ENCODE results near the gene CHD5.
"Not testable (repeated sequence)": the region's sequence is repeated elsewhere in the genome, so short reads cannot be mapped to it uniquely, and the experiment has no call there.

Gene CHD5

DNA sequence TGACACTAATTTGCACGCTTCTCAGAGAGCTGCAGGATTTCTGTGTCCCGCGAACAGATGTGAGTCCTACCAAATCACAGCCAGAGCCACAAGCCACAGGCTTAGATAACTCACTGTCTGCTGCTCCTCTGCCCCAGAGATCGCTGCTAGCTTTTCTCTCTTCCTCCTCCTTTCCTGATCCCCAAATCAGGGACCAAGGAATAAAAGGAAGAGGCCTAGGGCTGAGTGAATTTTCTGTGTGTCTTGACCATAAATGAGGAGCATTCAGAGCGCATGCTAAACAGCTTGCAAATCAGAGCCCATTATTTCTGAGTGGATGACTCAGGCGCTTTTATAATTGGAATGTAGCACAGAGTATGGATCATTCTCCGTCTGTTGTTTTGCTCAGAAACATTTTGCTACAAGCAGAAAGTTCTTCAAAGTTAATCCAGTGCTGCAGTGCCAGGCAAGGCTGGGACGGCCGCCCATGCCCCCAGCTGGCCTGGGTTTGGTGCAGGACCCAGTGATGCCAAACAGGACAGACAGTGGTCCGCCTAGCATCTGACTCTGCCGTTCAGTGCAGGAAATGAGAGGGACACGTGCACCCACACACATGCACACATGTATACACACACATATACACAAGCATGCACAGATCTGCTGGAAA lies 96.2 kb downstream of the CHD5 start:
- H3K36me3 ChIP-seq (ENCODE audit: insufficient read depth, low read length) = no peaks in the 10 kb centered on the region
- H3K4me3 ChIP-seq (ENCODE audit: low read depth, low read length) = no peak overlapping the region
- H3K4me1 ChIP-seq (ENCODE audit: control insufficient read depth, insufficient read depth, low read length, unreplicated experiment) = no peaks in the 10 kb centered on the region
- H2AFZ ChIP-seq (ENCODE audit: low read length, unreplicated experiment) = no peak overlapping the region
- no peaks in the 10 kb centered on the region for H3K79me2 ChIP-seq (ENCODE audit: control insufficient read depth, insufficient read depth, low read length, unreplicated experiment)
- no peaks in the 10 kb centered on the region for H3K27me3 ChIP-seq (ENCODE audit: insufficient read depth, low read length)
- no peak overlapping the region for H3K27ac ChIP-seq (ENCODE audit: low read depth, low read length)

DNA sequence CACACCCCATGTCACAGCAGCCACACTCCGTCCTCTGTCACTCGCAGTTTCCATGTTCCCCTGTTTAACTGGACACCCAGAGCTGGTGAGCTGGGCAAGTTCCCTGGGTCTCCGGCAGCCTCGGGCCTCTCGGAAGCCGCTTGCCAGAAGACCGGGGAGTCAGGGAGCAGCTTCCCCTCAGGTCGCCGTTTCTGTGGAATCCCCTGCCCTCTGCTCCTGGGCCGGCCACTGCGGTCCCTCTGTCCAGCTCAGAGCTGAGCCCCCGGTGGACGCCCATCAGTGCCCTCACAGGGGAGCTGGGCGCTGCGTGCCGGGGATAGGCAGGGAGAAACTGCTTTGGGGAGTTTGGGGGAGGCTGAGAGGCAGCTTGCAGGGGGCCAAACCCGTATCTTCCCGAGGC lies 96.7 kb downstream of the CHD5 start:
- no peaks in the 10 kb centered on the region for H3K36me3 ChIP-seq (ENCODE audit: insufficient read depth, low read length)
- no peak overlapping the region for H3K27ac ChIP-seq (ENCODE audit: low read depth, low read length)
- H3K4me3 ChIP-seq (ENCODE audit: low read depth, low read length) = no peak overlapping the region
- no peaks in the 10 kb centered on the region for H3K27me3 ChIP-seq (ENCODE audit: insufficient read depth, low read length)
- no peaks in the 10 kb centered on the region for H3K79me2 ChIP-seq (ENCODE audit: control insufficient read depth, insufficient read depth, low read length, unreplicated experiment)
- H2AFZ ChIP-seq (ENCODE audit: low read length, unreplicated experiment) = no peak overlapping the region
- H3K4me1 ChIP-seq (ENCODE audit: control insufficient read depth, insufficient read depth, low read length, unreplicated experiment) = no peaks in the 10 kb centered on the region

DNA sequence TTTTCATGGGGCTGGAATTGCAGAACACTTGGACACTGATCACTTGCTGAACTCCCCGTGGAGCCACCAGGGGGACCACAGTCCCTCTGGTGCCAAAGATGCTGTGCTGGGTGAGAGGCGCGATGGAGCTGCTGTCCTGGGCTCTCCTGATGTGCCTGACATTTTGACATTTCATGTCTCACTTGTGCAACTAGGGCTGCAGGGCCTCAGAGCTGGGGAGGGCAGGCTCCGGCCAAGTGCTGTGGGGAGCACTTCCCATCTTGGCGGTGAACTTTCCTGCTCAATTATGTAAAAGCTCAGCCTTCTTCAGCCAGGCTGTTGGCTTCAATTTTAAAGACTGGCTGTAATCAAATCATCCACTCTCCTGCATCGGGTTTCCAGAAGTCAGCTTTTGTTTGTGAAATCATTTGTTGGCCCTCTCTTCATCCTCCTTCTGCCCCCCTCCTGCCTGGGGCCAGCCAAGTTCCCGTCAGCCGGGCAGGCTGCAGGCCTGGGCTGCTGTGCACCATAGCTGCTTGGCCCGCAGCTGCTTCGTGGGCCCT lies 97.6 kb downstream of the CHD5 start:
- Histone ChIP-seq H3K27me3 (ENCODE audit: insufficient read depth, low read length) (no peaks in the 10 kb centered on the region), H2AFZ (ENCODE audit: low read length, unreplicated experiment) (no peak overlapping the region), H3K79me2 (ENCODE audit: control insufficient read depth, insufficient read depth, low read length, unreplicated experiment) (no peaks in the 10 kb centered on the region), H3K4me1 (ENCODE audit: control insufficient read depth, insufficient read depth, low read length, unreplicated experiment) (no peaks in the 10 kb centered on the region), H3K36me3 (ENCODE audit: insufficient read depth, low read length) (no peaks in the 10 kb centered on the region), H3K27ac (ENCODE audit: low read depth, low read length) (no peak overlapping the region), H3K4me3 (ENCODE audit: low read depth, low read length) (no peak overlapping the region)

DNA sequence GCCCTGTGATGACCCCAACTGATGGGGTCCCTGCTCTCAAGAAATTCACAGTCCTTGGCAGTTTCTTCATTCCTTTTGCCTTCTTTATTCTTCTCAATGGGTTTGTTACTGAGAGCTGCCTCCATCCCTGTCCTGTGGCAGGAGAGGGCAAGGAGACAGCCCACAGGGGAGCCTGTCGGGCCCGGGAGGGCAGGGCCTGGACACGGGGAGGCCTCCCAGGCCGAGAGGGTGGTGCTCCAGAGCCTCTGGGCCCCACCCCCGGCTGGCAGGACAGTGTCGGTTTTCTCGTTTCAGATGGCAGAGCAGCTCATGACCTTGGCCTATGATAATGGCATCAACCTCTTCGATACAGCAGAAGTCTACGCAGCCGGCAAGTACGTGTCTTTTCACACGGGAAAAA lies 98.2 kb downstream of the CHD5 start:
- Histone ChIP-seq H3K4me1 (ENCODE audit: control insufficient read depth, insufficient read depth, low read length, unreplicated experiment) (no peaks in the 10 kb centered on the region), H3K36me3 (ENCODE audit: insufficient read depth, low read length) (no peaks in the 10 kb centered on the region), H2AFZ (ENCODE audit: low read length, unreplicated experiment) (no peak overlapping the region), H3K27ac (ENCODE audit: low read depth, low read length) (no peak overlapping the region), H3K79me2 (ENCODE audit: control insufficient read depth, insufficient read depth, low read length, unreplicated experiment) (no peaks in the 10 kb centered on the region), H3K4me3 (ENCODE audit: low read depth, low read length) (no peak overlapping the region), H3K27me3 (ENCODE audit: insufficient read depth, low read length) (no peaks in the 10 kb centered on the region)

DNA sequence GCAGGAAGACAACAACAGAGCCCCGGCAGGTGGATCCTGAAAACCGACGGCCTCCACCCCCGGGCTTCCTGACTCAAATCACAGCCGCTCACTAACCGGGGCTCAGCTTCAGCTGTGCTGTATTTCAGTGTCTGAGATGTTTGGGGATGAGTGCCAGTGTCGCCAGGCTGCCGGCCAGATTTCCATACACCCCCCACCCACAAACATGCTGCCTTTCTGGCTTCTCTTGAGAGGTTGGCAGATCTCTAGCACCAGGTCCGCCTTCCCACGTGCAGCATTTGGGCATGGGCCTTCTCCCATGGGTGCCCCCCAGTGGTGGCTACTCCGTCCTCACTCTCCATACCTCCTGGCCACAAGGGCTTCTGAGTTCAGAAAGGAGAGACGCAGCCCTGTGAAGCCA lies 99.7 kb downstream of the CHD5 start:
- Histone ChIP-seq H3K4me3 (ENCODE audit: low read depth, low read length) (no peak overlapping the region), H3K27me3 (ENCODE audit: insufficient read depth, low read length) (no peaks in the 10 kb centered on the region), H2AFZ (ENCODE audit: low read length, unreplicated experiment) (no peak overlapping the region), H3K4me1 (ENCODE audit: control insufficient read depth, insufficient read depth, low read length, unreplicated experiment) (no peaks in the 10 kb centered on the region), H3K79me2 (ENCODE audit: control insufficient read depth, insufficient read depth, low read length, unreplicated experiment) (no peaks in the 10 kb centered on the region), H3K27ac (ENCODE audit: low read depth, low read length) (no peak overlapping the region), H3K36me3 (ENCODE audit: insufficient read depth, low read length) (no peaks in the 10 kb centered on the region)

DNA sequence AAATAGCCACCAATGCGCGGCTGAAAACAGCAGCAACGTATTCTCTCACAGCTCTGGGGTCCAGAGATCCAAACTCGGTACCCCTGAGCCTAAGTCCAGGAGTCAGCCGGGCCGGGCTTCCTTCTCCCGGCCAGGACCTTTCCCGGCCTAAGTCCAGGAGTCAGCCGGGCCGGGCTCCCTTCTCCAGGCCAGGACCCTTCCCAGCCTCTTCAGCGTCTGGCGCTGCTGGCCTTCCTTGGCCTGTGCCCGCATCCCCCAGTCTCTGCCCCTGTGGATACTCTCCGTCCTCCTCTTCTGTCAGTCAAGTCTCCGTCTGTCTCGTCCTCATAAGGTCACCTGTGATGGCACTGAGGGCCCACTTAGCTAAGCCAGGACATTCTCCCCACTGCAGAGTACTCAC lies 102.2 kb downstream of the CHD5 start:
- Histone ChIP-seq H2AFZ (ENCODE audit: low read length, unreplicated experiment) (no peak overlapping the region), H3K79me2 (ENCODE audit: control insufficient read depth, insufficient read depth, low read length, unreplicated experiment) (no peaks in the 10 kb centered on the region), H3K27me3 (ENCODE audit: insufficient read depth, low read length) (no peaks in the 10 kb centered on the region), H3K36me3 (ENCODE audit: insufficient read depth, low read length) (no peaks in the 10 kb centered on the region), H3K4me1 (ENCODE audit: control insufficient read depth, insufficient read depth, low read length, unreplicated experiment) (no peaks in the 10 kb centered on the region), H3K27ac (ENCODE audit: low read depth, low read length) (no peak overlapping the region), H3K4me3 (ENCODE audit: low read depth, low read length) (no peak overlapping the region)

DNA sequence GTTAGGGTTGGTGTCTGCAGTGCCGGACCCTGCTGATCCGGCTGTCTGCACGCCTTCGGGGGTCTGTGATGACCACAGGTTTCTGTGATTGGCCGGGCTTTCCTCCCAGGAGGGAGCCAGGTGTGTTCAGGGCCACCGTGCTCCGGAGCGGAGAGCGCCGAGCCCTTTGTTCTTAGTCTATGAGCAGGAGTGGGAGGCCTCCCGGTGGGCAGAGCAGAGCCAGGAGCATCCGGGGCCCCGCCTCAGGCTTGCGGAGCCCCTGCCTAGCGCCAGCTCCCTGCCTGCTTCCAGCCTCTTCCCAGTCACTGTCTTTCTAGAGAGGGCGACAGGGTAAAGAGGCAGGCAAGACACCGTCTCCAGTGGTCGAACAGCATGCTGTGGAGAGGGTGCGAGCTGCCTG lies 102.6 kb downstream of the CHD5 start:
- H3K27ac ChIP-seq (ENCODE audit: low read depth, low read length) = no peak overlapping the region
- H2AFZ ChIP-seq (ENCODE audit: low read length, unreplicated experiment) = no peak overlapping the region
- H3K4me3 ChIP-seq (ENCODE audit: low read depth, low read length) = no peak overlapping the region

DNA sequence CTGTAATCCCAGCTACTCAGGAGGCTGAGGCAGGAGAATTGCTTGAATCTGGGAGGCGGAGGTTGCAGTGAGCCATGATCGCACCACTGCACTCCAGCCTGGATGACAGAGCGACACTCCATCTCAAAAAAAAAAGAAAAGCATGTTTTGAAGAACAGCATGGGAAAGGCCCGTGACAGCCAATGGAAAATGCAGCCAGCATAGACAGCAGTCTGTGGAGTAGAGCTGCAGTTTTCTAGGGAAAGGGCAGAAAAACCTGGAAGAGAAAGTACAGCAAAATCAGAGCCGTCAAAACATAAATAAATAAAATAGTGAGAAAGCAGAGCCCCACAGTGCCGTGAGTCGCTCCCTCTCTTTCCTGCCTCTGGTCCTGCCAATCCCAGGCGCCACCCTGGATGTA lies 103.1 kb downstream of the CHD5 start:
- not testable (repeated sequence) for H3K4me1 ChIP-seq (ENCODE audit: control insufficient read depth, insufficient read depth, low read length, unreplicated experiment); H3K4me3 ChIP-seq (ENCODE audit: low read depth, low read length); H3K36me3 ChIP-seq (ENCODE audit: insufficient read depth, low read length); H3K27me3 ChIP-seq (ENCODE audit: insufficient read depth, low read length); H3K79me2 ChIP-seq (ENCODE audit: control insufficient read depth, insufficient read depth, low read length, unreplicated experiment); H3K27ac ChIP-seq (ENCODE audit: low read depth, low read length); H2AFZ ChIP-seq (ENCODE audit: low read length, unreplicated experiment)

More for the DNA sequence above, 102.6 kb downstream of the CHD5 start:
- Histone ChIP-seq H3K79me2 (ENCODE audit: control insufficient read depth, insufficient read depth, low read length, unreplicated experiment) (no peaks in the 10 kb centered on the region), H3K27me3 (ENCODE audit: insufficient read depth, low read length) (no peaks in the 10 kb centered on the region), H3K36me3 (ENCODE audit: insufficient read depth, low read length) (no peaks in the 10 kb centered on the region), H3K4me1 (ENCODE audit: control insufficient read depth, insufficient read depth, low read length, unreplicated experiment) (no peaks in the 10 kb centered on the region)

DNA sequence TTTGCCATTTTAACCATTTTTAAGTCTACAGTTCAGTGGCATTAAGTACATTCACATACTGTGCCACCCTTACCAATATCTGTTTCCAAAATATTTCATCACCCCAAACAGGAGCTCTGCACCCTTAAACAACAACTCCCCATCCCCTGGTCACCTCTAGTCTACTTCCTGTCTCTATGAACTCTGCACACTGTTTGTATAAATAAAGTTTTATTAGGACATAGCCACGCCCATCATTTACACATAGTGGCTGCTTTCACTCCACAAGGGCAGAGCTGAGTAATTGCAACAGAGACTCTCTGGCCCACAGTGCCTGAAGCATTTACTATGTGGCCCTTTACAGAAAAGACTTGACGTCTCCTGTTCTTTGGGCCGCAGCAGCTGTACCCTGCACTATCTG lies 104.4 kb downstream of the CHD5 start:
- no peak overlapping the region for H3K4me3 ChIP-seq (ENCODE audit: low read depth, low read length)
- H3K27ac ChIP-seq (ENCODE audit: low read depth, low read length) = no peak overlapping the region
- no peaks in the 10 kb centered on the region for H3K27me3 ChIP-seq (ENCODE audit: insufficient read depth, low read length)
- H3K36me3 ChIP-seq (ENCODE audit: insufficient read depth, low read length) = no peaks in the 10 kb centered on the region
- H3K4me1 ChIP-seq (ENCODE audit: control insufficient read depth, insufficient read depth, low read length, unreplicated experiment) = no peaks in the 10 kb centered on the region
- H3K79me2 ChIP-seq (ENCODE audit: control insufficient read depth, insufficient read depth, low read length, unreplicated experiment) = no peaks in the 10 kb centered on the region
- no peak overlapping the region for H2AFZ ChIP-seq (ENCODE audit: low read length, unreplicated experiment)

DNA sequence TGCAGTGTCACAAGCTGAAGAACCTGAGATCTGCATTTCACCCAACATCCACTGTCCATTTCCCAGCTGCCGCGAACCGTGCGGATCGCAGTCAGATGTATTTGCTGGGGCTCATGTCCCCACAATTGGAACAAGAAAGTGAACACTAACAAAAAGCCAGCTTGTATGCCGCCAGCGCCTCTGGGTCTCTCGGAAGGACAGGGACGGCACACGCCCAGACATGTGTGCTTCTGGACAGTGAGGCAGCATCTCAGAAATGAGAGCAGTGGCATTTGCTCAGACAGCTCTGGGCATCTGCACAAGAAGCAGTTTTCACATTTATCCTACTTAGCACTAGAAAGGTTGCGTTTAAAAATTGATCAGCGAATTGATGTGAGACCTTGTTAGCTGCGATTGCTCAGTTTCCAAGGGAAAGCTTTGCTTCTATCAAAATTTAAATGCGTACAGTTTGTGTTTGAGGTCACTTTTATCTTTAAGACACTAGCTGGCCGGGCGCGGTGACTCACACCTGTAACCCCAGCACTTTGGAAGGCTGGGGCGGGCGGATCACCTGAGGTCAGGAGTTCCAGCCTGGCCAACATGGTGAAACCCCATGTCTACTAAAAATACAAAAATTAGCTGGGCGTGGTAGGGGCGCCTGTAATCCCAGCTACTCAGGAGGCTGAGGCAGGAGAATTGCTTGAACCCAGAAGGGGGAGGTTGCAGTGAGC lies 105.8 kb downstream of the CHD5 start:
- no peaks in the 10 kb centered on the region for H3K4me1 ChIP-seq (ENCODE audit: control insufficient read depth, insufficient read depth, low read length, unreplicated experiment)
- no peak overlapping the region for H2AFZ ChIP-seq (ENCODE audit: low read length, unreplicated experiment)
- no peaks in the 10 kb centered on the region for H3K27me3 ChIP-seq (ENCODE audit: insufficient read depth, low read length)
- no peak overlapping the region for H3K4me3 ChIP-seq (ENCODE audit: low read depth, low read length)
- no peaks in the 10 kb centered on the region for H3K36me3 ChIP-seq (ENCODE audit: insufficient read depth, low read length)
- no peak overlapping the region for H3K27ac ChIP-seq (ENCODE audit: low read depth, low read length)
- no peaks in the 10 kb centered on the region for H3K79me2 ChIP-seq (ENCODE audit: control insufficient read depth, insufficient read depth, low read length, unreplicated experiment)

DNA sequence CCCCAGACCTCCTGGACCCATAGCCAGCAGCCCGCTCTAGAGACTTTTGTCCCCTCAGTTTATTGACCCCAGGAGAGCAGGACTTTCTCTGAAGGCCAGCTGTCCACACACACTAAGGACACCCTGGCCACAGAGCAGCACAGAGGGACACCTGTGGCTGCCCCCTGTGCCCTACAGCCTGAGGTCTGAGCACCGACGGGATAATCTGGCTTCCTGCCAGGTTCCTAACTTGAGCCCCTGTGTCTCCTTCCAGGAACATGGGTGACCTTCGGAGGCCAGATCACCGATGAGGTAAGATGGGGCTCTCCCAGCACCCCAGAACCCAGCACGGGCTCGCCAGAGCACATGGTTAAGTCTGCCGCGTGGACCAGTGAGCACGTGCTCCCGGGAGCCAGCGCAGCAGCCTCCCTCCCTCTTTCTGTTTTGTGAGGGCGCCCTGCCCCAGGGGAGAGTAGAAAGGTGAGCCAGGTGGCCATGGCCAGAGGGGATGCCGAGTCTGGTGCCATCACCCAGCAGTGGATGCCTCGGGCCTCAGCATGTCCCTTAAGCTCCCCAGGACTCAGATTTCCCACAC lies 106.6 kb downstream of the CHD5 start:
- Histone ChIP-seq H3K4me1 (ENCODE audit: control insufficient read depth, insufficient read depth, low read length, unreplicated experiment) (no peaks in the 10 kb centered on the region), H3K36me3 (ENCODE audit: insufficient read depth, low read length) (no peaks in the 10 kb centered on the region), H3K27me3 (ENCODE audit: insufficient read depth, low read length) (no peaks in the 10 kb centered on the region), H3K27ac (ENCODE audit: low read depth, low read length) (no peak overlapping the region), H2AFZ (ENCODE audit: low read length, unreplicated experiment) (no peak overlapping the region), H3K79me2 (ENCODE audit: control insufficient read depth, insufficient read depth, low read length, unreplicated experiment) (no peaks in the 10 kb centered on the region), H3K4me3 (ENCODE audit: low read depth, low read length) (no peak overlapping the region)
